OCI-LY7 (cell line): ENCODE results near the gene IZUMO3.

Experiments
- CTCF ChIP-seq: fragments of 200-600 bp; sonication (generic); conservative IDR thresholded peaks from 2 replicates; pipeline ENCODE4 v1.5.1; 2014; ENCODE audit warnings: mild to moderate bottlenecking, antibody characterized with exemption, low read length, moderate library complexity, mixed read lengths
- EZH2phosphoT487 ChIP-seq: fragments of 200-600 bp; sonication (generic); IDR thresholded peaks from 2 replicates; pipeline ENCODE4 v1.6.1; 2018; ENCODE audit warnings: low read depth, borderline replicate concordance, mild to moderate bottlenecking, mixed run types, antibody characterized with exemption, low read length, moderate library complexity, mixed read lengths

GRCh38 chr9:24594234-24594850 lies 48.6 kb upstream of the IZUMO3 start:
- no peak for TF ChIP-seq CTCF
- no peak for TF ChIP-seq EZH2phosphoT487
